NCI-H446 treated with DMSO at 0.1 percent for 48 hours (cell line): Measurements from ENCODE around the gene CYP27C1.
"Not testable (repeated sequence)": the region's sequence is repeated elsewhere in the genome, so short reads cannot be mapped to it uniquely, and the experiment has no call there.

Experiments
- DNase-seq: peaks from one replicate; lab custom pipeline; 2025; lab: John Stamatoyannopoulos, UW

The CYP27C1 gene

DNA sequence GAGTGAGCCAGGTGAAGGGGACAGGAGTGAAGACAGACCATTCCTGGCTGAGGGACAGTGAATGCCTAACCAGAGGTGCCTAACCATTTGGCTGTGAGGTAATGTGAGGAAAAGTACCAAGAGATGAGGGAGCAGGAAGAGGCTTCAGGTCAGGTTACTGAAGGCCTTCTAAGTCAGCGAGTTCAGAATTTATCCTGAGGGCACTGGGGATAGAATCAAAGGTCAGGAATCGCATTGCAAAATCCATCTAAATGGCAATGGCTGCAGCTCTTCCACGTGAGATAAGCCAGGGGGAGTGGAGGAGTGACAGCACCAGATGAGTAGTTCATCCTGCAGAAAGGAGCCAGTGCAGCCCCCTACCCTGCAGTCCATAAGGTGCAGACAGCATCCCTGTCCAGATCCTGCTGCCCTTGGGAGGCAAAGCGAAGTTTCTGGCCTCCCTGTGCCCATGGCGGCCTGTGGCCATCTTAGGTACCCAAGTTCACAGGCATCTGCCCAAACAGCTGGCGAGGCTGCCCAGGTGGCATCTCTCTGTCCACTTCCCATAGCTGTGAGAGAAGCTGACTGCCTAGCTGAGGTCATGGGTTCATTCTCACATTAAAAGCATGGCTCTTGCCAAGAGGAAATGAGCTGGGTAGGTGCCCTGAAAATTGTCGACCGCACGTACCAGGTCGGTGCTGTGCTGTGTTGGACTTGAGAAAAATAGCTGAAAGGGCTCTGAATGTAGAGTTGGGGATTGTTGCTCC lies 49.5 kb downstream of the CYP27C1 start:
- DNase-seq, result no peak

DNA sequence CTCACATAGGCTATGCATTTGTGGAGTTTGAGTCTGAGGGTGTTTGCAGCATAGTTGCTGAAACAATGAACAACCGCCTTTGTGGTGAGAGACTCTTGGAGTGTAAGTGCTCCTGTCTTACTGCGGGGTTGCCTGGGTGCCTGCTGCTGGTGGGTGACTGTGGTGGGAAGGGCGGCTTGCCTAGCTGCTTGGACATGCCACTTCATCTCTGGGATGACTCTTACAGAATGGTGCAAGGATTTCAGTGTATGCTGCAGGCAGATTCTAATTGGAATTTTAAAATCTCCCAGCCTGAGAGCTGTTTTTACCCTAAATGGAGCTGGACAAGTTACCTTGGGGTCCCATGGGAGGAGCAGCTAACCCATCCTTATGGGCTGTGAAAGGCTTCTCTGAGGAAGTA lies 50.1 kb downstream of the CYP27C1 start:
- no peak for DNase-seq

DNA sequence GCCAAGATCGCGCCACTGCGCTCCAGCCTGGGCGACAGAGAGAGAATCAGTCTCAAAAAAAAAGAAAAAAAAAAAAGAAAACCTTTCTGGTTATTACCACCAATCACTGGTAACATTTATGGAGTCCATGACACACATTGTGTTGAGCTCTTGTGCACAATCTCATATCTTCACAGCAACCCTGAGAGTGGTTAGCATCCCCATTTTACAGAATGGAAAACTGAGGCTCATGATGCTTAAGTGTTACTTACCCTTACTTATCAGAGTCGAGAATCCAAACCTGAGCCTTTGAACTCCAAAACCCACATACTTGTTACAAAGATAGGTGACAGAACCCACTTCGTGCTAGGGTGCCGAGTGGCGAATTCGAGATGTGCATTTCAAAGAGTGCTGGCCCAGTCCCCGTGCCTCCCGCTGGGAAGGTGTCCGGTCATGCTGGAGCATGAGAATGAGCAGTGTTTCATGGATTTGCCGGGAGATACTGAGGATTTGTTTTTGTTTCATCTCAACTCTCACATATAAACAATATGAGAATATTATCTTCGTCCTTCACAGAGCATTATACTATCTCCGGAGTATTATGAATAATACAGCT lies 50.9 kb downstream of the CYP27C1 start:
- DNase-seq, result no peak

DNA sequence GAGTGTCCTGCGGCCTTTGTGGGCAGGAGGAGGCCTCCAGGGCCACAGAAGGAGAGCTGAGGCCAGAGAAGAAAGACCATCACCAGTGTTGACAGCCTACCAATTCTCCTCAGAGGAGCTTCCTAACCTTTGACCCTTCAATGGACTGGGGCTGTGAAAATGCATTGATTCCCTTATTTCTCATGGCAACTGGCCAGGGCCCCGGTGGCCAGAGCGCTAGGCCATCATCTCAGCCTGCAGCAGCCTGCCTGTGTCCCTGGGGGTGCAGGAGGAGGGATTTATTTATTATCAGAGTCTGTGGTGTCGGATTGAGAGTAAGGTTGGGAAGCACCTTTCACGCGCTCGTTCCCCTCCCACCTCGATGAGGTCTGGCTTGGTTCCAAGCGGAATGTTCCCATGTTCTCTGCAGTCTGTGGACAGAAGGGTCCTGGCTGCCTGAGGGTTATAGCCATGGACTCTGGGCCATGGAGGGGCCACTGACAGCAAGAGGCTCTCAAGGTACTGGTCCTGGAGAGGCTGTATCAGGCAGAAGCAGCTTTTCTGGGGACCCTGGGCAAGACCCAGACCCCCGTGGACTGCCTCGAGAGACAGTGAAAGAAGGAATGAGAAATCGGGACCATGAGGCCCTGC lies 53.8 kb downstream of the CYP27C1 start:
- no peak for DNase-seq

DNA sequence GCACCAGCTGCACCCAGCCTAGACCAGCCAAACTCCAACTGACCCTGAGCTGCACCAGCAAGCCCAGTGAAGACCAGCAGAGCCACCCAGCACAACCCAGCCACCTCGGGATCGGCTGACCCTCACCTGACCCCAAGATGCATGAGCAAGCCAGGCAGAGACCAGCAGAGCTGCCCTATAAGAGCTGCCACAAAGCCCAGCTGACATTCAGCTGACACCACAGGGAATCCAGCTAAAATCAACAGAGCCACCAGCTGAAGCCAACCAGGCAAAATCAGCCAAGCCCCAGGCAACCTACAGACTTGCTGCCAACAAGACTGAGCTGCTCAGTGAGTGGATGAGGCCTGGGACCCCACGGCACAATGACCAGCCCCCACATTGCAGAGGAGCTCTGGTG lies 54.6 kb downstream of the CYP27C1 start:
- no peak for DNase-seq

DNA sequence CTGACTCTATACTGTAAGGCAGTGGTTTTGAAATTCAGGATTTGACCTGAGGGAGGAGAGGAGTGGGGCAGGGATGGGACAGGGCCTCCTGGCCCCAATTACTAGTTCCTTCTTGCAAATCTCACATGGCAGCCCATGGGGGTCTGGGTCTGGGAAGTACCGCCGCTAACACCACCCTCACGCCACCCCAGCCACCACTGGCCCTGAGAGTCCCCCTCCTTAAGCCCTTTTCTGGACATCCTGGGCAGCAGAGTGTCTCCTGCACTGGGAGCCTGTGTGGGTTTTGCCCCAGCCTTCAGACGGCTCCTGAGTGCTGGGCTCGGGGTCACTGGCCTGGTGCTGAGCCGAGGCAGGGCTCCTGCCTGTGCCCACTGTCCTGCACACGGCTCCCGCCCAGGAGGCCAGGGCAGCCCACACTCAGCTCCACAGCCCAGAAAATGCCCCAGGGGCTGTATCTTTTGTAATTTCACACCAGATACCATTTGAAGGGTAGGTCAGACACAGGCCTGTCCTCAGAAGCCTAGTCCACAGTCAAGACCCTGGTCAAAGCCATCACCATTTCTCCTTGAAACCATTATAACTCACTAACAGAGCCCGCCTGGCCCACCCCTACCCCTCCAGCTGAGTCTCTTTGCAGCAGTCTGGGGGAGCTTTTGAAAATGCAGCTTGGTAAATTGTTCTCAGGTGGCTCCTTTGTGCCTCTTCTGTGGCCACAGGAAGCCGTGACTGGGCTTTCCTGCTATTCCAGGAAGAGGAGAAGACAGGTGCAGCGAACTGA lies 55.1 kb downstream of the CYP27C1 start:
- no peak for DNase-seq

DNA sequence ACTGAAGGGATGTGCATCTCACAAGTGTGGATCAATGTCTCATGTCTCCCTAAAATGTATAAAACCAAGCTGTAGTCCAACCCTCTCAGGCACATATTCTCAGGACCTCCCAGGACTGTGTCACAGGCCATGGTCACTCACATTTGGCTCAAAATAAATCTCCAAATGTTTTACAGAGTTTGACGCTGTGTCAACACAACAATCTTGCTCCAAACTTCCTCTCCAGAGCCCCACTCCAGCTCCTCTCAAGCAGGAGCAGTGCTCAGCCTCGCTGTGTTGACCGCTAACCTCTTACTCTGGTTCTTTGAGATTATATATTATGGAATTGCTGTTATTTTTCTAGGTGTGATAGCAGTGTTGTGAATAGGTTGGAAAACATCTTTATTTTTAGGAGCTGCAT lies 56.2 kb downstream of the CYP27C1 start:
- no peak for DNase-seq

DNA sequence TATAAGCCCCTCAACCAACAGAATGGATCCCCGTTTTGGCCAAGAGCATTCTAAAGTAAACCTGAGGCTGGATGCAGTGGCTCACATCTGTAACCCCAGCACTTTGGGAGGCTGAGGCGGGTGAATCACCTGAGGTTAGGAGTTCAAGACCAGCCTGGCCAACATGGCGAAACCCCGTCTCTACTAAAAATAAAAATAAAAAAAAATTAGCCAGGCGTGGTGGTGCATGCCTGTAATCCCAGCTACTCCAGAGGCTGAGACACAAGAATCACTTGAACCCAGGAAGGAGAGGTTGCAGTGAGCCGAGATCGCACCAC lies 57.1 kb downstream of the CYP27C1 start:
- not testable (repeated sequence) for DNase-seq

DNA sequence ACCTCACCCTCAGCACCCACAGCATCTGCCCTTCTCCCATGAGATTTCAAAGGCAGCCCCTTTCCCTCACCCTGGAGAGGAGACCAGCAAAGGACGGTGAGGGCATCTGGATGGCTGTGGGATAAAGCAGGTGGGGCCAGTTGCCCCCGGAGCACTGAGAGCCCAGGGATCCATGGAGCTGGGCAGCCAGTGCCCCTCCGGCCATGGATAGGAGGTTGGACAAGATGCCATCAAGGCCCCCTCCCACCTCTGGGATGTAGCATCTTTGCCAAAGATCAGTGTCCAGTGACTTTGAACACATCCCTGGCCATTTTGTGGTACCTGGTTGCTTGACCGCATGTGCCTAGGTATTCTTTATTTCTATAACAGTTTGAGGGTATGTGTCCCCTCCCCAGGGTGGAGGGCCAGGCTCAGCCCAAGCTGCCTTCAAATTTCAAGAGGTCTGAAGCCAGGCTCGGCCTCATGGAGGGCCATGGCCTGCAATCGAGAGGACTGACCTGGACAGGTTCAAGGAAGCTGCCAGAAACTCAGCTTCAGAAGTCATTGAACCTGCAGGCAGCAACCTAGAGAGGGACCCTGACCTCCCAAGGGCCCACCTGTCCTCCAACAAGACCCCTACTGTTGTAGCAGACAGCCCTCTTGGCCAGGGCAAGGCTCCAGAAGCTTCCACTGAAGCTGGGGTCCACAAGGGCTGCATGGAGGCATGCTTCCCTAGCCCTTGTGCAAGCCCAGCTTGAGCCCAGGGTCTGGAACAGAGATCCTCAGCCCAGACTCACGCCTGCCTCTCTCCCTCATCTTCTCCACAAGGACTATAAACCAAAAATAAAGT lies 57.6 kb downstream of the CYP27C1 start:
- DNase-seq, result no peak

DNA sequence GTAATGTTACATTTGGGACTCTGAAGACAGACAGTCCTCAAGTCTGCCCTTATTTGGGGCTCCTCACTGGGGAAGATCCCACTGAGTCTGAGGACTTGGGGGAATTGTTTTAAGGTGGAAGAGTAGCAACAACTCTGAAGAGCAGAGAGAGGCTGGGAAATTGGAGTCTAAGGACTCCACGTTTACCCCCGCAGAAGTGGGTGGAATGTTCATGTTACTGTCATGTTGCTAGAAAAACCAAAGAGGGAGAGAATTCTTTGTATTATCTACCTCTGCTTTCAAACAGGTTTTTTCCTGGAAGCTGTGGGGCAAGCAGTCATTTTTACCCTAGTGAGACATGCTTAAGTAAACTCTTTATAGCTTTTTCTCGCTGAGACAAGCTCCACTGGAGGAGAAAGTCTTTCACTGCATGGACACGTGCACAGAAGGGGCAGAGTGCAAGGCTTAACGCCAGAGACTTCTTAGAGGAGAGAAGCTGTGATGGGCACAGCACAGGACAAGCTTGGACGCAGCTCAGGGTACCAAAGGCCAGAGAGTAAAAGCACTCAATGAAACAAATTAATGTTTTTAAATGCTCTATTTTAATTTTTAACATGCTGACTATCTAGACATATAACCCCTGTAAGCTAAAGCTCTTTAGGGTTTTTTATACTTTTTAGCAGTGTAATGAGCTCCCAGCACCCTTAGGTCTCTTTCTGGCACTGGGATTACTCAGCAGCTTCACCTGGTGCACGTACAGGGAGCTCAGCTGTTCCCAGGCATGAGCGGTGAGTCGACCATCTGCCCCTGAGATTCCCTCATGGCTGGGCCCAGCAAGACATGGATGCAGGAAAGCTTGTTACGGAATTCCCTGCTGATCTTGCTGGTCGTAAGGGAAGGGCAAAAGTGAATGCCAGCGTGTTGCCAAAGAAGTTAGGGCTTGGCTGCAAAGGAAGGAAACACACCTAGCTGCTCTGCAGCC lies 58.6 kb downstream of the CYP27C1 start:
- no peak for DNase-seq

DNA sequence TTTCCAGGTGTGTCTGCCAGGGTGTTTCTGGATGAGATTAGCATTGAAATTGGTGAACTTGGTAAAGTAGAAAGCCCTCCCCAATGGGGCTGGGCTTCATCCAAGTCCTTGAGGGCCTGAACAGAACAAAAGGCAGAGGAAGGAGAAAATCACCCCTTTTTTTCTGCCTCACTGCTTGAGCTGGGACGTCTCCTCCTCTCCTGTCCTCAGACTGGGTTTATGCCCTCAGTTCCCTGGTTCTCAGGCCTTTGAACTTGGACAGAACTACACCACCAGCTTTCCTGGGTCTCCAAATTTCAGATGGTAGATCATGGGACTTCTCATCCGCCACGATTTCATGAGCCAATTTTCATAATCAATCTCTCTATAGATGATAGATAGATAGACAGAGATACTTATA lies 59.4 kb downstream of the CYP27C1 start:
- DNase-seq, result no peak

DNA sequence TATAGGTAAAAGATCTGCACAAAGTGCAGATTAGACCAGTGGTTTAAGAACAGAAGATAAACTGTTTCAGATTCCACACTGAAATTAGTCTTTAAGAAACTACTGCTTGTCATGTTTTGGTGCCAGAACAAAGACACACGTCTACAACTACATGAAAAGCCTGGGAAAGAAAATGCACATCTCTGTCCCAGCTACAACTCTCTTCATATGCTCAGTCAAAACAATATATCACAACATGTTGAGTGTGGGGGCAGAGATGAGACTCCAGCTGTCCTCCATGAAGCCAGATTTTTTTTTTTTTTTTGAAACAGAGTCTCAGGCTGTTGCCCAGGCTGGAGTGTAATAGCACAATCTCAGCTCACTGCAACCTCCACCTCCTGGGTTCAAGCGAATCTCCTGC lies 60.6 kb downstream of the CYP27C1 start:
- no peak for DNase-seq

DNA sequence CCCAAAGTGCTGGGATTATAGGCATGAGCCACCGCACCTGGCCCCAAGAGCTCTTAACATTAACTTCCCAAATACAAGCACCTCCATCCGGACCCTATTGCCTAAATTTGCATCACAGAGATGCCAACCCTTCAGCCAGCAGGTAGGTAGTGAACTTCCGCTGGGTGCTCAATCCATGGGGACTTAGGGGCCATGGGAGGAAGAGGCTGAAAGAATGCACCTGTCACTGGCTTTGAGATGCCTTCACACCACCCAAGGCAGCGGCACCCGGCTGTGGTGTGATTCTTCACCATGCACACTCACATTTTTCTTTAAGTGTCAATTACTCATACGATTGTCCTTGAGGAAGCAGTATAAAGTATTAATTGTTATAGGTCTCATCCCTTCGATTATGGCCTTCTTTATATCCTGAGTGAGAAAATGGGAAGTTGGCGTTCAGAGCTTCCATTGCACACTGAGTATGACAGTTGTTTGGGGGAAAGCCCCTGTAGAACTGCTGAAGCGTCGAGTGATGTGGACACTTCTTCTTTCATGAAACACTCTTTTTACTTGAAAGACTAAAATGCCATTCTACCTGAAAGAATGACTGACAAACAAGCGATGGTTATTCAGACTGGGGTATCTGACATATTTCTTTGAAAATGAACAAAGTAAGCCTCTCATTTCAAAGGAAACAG lies 61.3 kb downstream of the CYP27C1 start:
- no peak for DNase-seq

DNA sequence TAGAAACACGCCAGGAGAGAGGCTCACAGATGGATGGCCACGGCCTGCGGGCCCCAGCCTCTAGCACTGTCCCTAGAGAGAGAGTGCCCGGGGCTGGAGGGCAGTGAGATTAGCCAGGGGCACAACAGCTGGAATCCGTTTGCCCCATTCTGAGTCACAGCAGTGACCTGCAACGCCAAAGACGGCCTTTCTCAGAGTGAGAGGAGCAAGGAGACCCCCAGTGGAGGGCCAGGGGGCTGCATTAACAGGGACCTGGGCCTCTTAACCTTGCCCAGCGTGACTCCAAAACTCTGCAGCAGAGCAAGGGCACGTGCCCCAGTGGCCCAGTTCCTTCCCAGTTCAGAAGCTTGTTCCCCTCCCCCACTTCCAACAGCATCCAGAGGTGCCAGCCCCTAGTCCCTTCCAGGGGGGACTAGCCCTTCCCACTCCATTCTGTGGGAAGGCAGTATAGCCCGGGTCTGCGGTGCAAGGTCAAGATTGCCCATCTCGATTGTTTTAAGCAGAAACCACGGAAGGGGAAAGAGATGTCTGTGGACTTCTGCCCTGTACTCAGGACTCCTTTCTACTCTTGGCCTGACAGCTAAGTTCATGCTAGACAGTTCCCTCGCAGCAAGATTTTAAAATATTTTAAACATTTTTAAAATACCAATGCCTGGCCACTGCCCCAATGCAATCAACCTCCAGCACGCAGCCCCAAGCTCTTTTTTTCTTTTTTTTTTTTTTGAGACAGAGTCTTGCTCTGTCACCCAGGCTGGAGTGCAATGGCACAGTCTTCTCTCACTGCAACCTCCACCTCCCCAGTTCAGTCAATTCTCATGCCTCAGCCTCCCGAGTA lies 62.2 kb downstream of the CYP27C1 start:
- no peak for DNase-seq

DNA sequence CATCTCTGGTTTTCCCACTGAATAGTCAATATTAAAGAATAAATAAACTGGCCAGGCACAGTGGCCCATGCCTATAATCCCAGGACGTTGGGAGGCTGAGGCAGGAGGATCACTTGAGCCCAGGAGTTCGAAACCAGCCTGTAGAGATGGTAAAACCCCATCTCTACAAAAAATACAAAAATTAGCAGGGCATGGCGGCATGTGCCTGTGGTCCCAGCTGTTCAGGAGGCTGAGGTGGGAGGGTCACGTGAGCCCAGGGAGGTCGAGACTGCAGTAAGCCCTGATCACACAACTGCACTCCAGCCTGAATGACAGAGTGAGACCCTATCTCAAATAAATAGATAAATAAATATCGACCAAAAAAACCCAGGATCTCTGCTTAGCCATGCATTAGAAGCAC lies 63.0 kb downstream of the CYP27C1 start:
- DNase-seq, result no peak

DNA sequence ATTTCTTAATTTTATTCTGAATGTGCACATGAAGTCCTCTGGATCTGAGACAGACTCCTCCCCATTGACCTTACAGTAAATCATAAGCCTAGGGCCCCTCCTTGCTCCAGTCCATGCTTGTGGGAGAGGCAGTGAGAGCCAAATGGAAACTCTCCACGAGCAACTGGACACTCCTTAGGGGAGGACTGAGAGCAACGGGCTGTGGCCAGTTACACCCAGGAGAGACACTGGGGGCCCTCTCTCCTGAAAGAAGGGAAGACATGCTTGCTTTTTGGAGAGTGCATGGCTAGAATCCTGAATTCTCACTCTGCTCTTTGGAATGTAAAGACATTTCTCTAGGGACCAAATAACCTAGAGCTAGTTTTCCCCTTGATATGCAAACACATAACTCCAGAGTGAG lies 64.2 kb downstream of the CYP27C1 start:
- no peak for DNase-seq

DNA sequence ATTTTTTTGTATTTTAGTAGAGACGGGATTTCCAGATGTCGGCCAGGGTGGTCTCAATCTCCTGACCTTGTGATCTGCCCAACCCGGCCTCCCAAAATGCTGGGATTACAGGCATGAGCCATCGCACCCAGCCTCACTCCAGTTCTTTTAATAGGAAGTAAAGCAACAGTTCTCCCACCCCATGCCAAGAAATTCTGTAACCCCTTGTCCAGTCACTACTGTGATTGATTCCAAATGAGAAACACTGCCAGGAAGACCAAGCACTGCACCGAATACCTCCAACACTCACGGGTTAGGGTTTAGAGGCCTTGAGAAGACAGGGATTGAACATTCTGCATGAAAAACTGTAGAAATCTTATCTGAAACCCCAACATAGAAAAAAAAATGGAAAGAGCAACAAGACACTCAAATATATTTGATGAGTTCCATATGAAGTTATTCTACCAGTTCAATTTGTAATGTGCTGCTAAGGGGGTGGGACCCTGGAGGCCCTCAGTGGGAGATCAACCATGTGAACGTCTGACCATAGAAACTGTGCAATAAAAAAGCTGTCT lies 65.0 kb downstream of the CYP27C1 start:
- DNase-seq, result no peak

DNA sequence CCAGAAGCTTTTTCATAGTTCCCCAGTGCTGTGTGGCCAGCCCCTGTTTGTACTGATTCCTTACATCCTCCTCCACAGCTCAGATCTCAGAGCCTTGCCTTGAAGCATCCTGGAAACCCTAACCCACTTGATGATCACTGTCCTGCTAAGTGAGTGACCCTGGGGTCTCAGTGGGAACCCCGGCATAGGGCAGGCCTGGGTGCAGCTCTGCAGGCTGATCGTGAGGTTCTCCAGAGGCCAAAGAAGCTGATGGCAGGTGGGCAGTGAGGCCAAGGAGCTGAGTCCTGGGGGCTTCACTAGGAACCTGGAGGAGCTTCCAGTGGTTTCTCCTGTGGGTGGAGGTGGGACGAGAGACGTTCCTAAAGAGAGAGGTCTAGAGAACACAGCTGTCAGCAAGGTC lies 65.7 kb downstream of the CYP27C1 start:
- DNase-seq, result no peak

DNA sequence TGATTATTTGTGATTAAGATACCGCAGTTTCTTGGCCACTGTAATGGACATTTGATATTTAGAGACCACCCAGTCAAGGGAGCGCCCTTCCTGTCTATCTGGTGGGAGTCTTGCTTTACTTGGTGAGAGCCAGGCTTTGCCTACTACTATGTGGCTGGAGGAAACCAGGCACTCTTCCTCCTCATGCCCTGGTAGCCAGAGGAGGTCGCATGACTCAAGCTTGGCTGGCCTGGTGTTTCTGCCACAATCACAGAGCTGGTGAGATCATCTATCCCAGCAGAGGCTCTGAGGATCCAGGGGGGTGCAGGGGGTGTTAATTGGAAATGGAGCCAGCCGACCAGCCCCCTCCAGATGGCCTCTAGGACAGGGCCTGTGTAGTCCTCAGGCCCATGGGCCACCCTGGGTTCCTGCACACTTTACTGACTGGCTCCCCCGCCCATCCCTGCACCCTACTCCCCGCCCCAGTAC lies 66.4 kb downstream of the CYP27C1 start:
- no peak for DNase-seq
